SIG-M5 (cell line): ENCODE results near the gene COPG2.

ENCODE experiments used
- DNase-seq: peaks from one replicate; lab custom pipeline; 2025; lab: John Stamatoyannopoulos, UW

COPG2 gene

DNA sequence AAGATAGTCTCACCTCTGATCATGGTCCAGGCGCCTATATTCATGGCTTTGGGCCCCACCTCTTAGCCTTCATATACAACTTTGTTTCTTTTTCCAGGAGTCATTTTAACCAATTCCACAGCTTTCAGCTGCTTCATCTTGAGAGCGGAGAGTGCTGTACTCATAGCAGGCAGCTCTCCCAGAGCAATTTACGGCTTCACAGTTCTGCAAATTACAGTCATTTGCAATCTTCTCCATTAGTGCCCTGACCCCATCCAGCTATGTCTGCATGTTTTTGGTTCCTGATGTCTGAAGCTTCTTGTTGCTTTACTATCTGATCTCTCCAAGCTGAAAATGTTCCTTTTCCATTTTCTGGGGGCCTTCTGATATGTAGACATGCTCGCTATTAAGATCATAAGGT, 194.7 kb downstream of the COPG2 start:
- no peak for DNase-seq

GRCh38 chr7:130473289-130473688, 195.3 kb downstream of the COPG2 start:
- DNase-seq, result no peak

DNA sequence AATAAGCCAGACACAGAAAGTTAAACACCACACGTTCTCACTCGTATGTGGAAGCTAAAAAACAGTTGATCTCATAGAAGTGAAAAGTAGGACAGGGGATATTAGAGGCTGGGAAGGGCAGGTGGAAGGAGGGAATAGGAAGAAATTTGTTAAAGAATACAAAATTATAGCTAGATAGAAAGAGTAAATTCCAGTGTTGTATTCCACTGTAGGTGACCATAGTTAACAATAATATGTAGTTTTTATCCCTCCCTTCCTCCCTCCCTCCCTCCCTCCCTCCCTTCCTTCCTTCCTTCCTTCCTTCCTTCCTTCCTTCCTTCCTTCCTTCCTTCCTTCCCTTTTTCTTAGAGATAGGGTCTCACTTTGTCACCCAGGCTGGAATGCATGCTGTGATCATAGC, 196.6 kb downstream of the COPG2 start:
- no peak for DNase-seq

DNA sequence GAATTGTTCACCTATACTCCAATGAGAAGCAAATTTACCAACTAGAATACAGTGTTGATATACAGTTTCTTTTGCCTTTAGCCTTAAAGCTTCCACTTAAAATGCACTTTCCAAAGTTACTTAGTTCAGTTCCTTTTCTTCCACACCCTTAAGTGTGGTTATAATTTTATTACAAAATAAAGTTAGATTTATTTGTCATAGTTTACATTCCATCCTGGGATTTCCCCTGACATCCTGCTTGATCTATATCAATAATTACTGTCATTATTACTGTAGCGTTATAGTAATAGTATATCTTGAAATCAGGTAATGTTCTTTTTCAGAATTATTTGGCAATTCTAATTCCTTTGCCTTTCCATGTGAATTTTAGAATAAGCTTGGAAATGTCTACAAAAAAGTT, 199.9 kb downstream of the COPG2 start:
- no peak for DNase-seq

DNA sequence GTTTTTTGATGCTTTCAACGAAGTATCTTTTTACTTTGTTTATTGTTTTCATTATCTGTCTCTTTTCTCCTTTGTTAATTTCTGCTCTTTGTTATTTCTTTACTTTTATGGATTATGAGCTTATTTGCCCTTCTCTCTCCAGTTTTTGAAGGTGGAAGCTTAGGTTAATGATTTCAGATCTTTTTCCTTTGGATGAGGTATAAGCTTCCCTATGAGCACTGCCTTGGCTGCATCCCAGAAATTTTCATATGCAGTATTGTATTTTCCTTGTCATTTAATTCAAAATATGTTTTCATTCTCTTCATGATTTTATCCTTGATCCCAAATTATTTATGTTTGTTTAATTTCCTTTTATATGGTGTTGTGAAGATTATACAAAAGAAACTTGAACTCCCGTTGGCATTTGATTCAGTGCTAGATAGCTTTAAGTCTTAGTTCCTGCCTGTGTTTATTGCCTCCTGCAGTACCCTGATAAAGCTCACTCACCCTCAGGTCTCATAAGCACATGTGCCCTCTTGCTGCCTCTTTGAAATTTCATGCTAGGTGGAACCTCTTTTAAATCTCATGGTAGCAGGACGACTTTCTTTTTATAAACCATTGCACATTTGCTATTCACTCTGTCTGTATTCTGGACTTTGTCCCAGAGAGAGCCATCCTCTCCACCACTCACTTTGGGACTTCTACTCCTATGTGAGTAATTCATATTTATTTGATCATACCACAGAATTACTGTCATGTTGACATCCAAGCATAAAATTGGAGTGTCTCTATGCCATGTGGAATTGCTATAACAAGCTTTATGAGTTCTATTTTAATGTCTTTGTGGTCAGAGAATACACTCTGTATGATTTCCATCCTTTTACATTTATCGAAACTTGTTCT, 204.8 kb downstream of the COPG2 start:
- DNase-seq, result no peak

- no peak for DNase-seq
These were observed 207.3 kb downstream of the COPG2 start for GRCh38 chr7:130461272-130461671.

GRCh38 chr7:130458257-130458656, 210.3 kb downstream of the COPG2 start:
- DNase-seq, result no peak
